Activated CD8-positive, alpha-beta T cell treated with anti-CD3 and anti-CD28 coated beads for 36 hours (primary cell): ENCODE measurements around the gene RRAGC. TPM values are rescaled to one million over a fixed set of nuclear protein-coding genes. Genes with fewer than 3 reads are reported as not detected.

Source experiments
- ATAC-seq: fragments of 200-7000 bp; cut with Tn5 transposase; one replicate; pipeline ENCODE4 v1.10.0; 2021; ENCODE audit warnings: mild to moderate bottlenecking, moderate library complexity
- CTCF ChIA-PET: fragments of 350-600 bp; sonication (Branson Sonifier 250); formaldehyde crosslinking; loops from one replicate; lab custom pipeline; 2021; ENCODE audit warnings: antibody characterized with exemption; lab: Charles Lee
- POLR2A ChIA-PET: fragments of 350-600 bp; sonication (Branson Sonifier 250); formaldehyde crosslinking; loops from one replicate; lab custom pipeline; 2021; ENCODE audit warnings: antibody characterized with exemption; lab: Charles Lee
- DNase-seq: peaks from one replicate; pipeline ENCODE4 v3.0.0-alpha.2; 2020
- H3K27ac Mint-ChIP-seq: one replicate; pipeline ENCODE4 v1.8.0; 2021; ENCODE audit warnings: mild to moderate bottlenecking, mixed read lengths
- H3K27me3 Mint-ChIP-seq: one replicate; pipeline ENCODE4 v1.8.0; 2021; ENCODE audit warnings: mixed read lengths
- H3K36me3 Mint-ChIP-seq: one replicate; pipeline ENCODE4 v1.8.0; 2021; ENCODE audit warnings: low read depth, mixed read lengths
- H3K4me1 Mint-ChIP-seq: one replicate; pipeline ENCODE4 v1.8.0; 2021; ENCODE audit warnings: low read depth, mixed read lengths
- H3K4me3 Mint-ChIP-seq: one replicate; pipeline ENCODE4 v1.8.0; 2021; ENCODE audit warnings: mild to moderate bottlenecking, moderate library complexity, mixed read lengths
- H3K9me3 Mint-ChIP-seq: one replicate; pipeline ENCODE4 v1.8.0; 2021; ENCODE audit warnings: mixed read lengths
- CTCF ChIP-seq: fragments of 200-600 bp; IDR thresholded peaks from one replicate; pipeline ENCODE4 v1.8.0; 2022; ENCODE audit warnings: antibody characterized with exemption, mild to moderate bottlenecking
- intact Hi-C: fragments of 100-400 bp; cut with micrococcal nuclease; formaldehyde crosslinking; loops from one replicate; pipeline ENCODE4 v1.10.0; 2022
- total RNA-seq, 2 experiments: library from RNA; stranded (reverse); gene quantifications; one replicate each; pipeline ENCODE4 v1.2.3, GENCODE V29; 2021

RRAGC gene
- total RNA-seq, 2 experiments from 2014 or later = 8.2 to 9.1 TPM

GRCh38 chr1:38834221-38834782, 25.3 kb downstream of the RRAGC start:
- ATAC-seq (no peak), DNase-seq (no peak)
- ChIA-PET CTCF (interaction anchor here (0.9 to 5.2 kb wide), 8 partner anchors 11 to 255 kb away, joined by 3 to 67 read pairs (median 4); no protein-coding TSS in a partner anchor), POLR2A (no interaction called here)
- Mint-ChIP-seq H3K4me1 (peaks cover 3% of the 10 kb centered on the region), H3K27me3 (peaks cover 5% of the 10 kb centered on the region), H3K4me3 (no peak overlapping the region), H3K27ac (no peak overlapping the region), H3K9me3 (no peaks in the 10 kb centered on the region), H3K36me3 (no peaks in the 10 kb centered on the region)
- intact Hi-C loops = loop anchor here (10.0 kb wide), 1 partner anchor 230 kb away; no protein-coding TSS in a partner anchor
- no peak for TF ChIP-seq CTCF

GRCh38 chr1:38833146-38833545, 26.4 kb downstream of the RRAGC start:
- intact Hi-C loops = loop anchor here (10.0 kb wide), 1 partner anchor 228 kb away; no protein-coding TSS in a partner anchor
- DNase-seq (no peak), ATAC-seq (no peak)
- Mint-ChIP-seq H3K36me3 (no peaks in the 10 kb centered on the region), H3K9me3 (no peaks in the 10 kb centered on the region), H3K27me3 (peaks cover 9% of the 10 kb centered on the region), H3K4me1 (peaks cover 3% of the 10 kb centered on the region), H3K4me3 (no peak overlapping the region), H3K27ac (no peak overlapping the region)
- ChIA-PET CTCF (interaction anchor here (1.0 to 5.2 kb wide), 3 partner anchors 8 to 59 kb away, joined by 3 to 67 read pairs (median 6); no protein-coding TSS in a partner anchor), POLR2A (interaction anchor here (0.6 kb wide), 1 partner anchor 490 kb away, joined by 3 read pairs; no protein-coding TSS in a partner anchor)
- no peak for TF ChIP-seq CTCF

GRCh38 chr1:38832370-38832734, 27.2 kb downstream of the RRAGC start:
- H3K4me3 Mint-ChIP-seq = no peak overlapping the region
- H3K4me1 Mint-ChIP-seq = peaks cover 3% of the 10 kb centered on the region
- no peaks in the 10 kb centered on the region for H3K9me3 Mint-ChIP-seq
- ChIA-PET CTCF (interaction anchor here (1.0 to 5.2 kb wide), 4 partner anchors 9 to 60 kb away, joined by 3 to 67 read pairs (median 5); no protein-coding TSS in a partner anchor), POLR2A (interaction anchor here (0.6 to 1.3 kb wide), 2 partner anchors 159 to 842 kb away, joined by 3 read pairs; partner anchors contain the start of gene SF3A3)
- no peak for DNase-seq
- intact Hi-C loops = loop anchor here (10.0 kb wide), 1 partner anchor 228 kb away; no protein-coding TSS in a partner anchor
- H3K36me3 Mint-ChIP-seq = no peaks in the 10 kb centered on the region
- no peak for ATAC-seq
- H3K27me3 Mint-ChIP-seq = peaks cover 9% of the 10 kb centered on the region
- no peak overlapping the region for H3K27ac Mint-ChIP-seq
- TF ChIP-seq CTCF = no peak

GRCh38 chr1:38831731-38832369, 27.7 kb downstream of the RRAGC start:
- H3K27ac Mint-ChIP-seq = no peak overlapping the region
- intact Hi-C loops = loop anchor here (10.0 kb wide), 1 partner anchor 227 kb away; no protein-coding TSS in a partner anchor
- peaks cover 3% of the 10 kb centered on the region for H3K4me1 Mint-ChIP-seq
- POLR2A ChIA-PET = interaction anchor here (0.6 to 1.3 kb wide), 2 partner anchors 159 to 842 kb away, joined by 3 read pairs; partner anchors contain the start of gene SF3A3
- no peaks in the 10 kb centered on the region for H3K9me3 Mint-ChIP-seq
- peaks cover 11% of the 10 kb centered on the region for H3K27me3 Mint-ChIP-seq
- CTCF ChIA-PET = interaction anchor here (1.0 to 5.2 kb wide), 4 partner anchors 10 to 61 kb away, joined by 3 to 67 read pairs (median 5); no protein-coding TSS in a partner anchor
- DNase-seq (no peak), ATAC-seq (no peak)
- no peak for TF ChIP-seq CTCF
- no peak overlapping the region for H3K4me3 Mint-ChIP-seq
- H3K36me3 Mint-ChIP-seq = no peaks in the 10 kb centered on the region
